NCI-H774 (cell line): ENCODE data around the gene ZNF124.
A peak's percentile ranks its signal among the peaks of the same experiment; 100 is the strongest.
"Not testable (repeated sequence)": the region's sequence is repeated elsewhere in the genome, so short reads cannot be mapped to it uniquely, and the experiment has no call there.

Experiments
- DNase-seq: peaks from one replicate; lab custom pipeline; 2025; lab: John Stamatoyannopoulos, UW

Gene ZNF124

GRCh38 chr1:247171875-247172563, at the start of gene ZNF124:
Gene ZNF124 (minus strand): TSS chr1:247172020. CDS start chr1:247171877, 143 bp downstream.
- DNase-seq = not testable (repeated sequence)

DNA sequence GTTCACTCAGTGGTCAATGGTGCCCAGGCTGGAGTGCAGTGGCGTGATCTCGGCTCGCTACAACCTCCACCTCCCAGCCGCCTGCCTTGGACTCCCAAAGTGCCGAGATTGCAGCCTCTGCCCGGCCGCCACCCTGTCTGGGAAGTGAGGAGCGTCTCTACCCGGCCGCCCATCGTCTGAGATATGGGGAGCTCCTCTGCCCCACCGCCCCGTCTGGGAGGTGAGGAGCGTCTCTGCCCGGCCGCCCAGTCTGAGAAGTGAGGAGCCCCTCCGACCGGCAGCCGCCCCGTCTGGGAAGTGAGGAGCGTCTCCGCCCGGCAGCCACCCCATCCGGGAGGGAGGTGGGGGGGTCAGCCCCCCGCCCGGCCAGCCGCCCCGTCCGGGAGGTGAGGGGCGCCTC, 48.5 kb upstream of the ZNF124 start:
- not testable (repeated sequence) for DNase-seq

GRCh38 chr1:247218121-247218651, 46.4 kb upstream of the ZNF124 start:
- DNase-seq = no peak

DNA sequence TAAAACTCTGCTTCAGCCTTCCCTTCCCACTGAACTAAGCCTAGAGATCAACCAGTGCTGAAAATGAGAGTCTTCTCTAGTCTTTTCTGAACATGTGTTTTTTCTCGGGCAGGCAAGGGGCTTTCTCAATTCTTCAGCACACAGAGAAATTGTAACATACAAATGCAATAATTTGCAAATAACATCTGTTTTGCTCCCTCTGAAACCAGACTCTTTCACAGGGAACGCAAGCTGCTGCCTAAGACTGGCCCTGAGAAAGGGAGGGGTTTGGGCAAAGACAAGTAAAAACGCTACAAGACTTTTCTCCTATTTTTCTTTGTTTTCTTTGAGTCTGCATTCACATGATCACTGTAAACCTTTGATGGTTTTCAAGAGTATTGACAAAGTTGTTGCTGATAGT, 44.4 kb upstream of the ZNF124 start:
- no peak for DNase-seq

GRCh38 chr1:247212627-247213617, 41.1 kb upstream of the ZNF124 start:
- no peak for DNase-seq

- no peak for DNase-seq
Observed at GRCh38 chr1:247212012-247212411, 40.2 kb upstream of the ZNF124 start.

GRCh38 chr1:247211339-247211738, 39.5 kb upstream of the ZNF124 start:
- DNase-seq = no peak

DNA sequence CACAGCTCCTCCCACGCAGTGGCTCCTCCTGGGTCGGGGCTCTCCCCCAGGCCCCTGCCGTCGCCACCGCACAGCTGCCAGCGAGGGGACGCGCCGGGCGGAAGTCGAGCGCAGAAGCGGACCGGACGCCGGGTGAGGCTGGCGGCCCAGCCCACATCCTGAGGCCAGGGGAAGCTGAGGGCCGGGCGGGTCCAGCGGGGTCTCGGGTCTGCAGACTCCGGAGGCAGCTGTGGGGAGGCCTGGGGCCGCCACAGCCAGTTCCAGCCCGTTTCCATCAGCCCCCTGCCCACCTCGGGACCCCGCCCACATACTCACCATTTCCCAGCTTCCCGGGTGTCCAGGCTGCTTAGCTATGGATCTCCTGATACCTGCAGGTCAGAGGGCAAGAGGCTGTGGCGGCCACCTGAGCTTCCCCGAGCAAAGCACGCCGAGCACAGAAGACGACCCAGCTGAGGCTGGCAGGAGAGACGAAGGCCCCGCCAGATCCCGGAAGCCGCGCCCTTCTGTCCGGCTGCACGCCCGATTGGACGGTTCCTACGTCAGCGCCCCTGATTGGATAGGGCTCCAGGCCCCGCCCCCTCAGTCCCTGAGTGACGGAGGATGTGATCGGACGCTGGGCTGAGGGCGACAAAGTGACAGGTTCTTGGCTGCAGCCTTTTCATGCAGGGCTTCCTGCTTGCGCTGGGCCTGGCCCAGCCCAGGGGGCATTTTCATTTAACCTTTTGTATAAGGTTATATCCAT, 38.7 kb upstream of the ZNF124 start:
- DNase-seq = peak; percentile 96

DNA sequence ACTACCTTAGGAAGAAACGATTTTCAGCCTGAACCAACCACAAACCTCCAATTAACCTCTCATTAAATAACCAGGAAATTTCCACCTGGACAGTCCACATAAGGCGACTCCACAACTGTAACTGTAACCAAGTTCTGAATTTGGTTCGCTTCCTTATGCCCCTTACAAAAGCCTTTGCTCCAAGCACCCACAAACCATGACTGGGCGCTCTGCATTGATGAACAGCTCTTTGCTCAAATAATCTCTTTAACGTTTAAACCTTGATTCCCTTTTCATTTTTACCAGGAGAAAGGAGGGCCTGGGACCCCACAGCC, 38.2 kb upstream of the ZNF124 start:
- no peak for DNase-seq

- DNase-seq = no peak
Observed at GRCh38 chr1:247209396-247209795, 37.6 kb upstream of the ZNF124 start.

GRCh38 chr1:247204177-247204647, 32.4 kb upstream of the ZNF124 start:
- no peak for DNase-seq

DNA sequence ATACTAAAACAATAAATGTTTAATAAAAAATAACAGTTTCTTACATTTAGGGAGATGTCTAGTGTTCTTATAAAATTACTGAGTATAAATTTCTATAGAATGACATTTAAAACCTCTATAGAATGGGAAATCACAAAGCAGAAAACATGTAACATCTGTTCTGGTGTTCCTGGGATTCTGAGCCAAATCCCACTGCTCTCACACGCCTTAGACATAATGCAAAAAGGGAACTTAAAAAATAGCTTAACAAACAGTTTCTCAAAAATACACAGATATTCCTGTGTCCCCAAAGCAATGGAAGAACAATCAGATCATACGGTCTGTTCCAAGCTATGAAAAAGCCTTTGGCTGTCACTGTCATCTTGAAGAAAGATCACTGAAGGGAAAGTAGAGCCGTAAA, 27.0 kb upstream of the ZNF124 start:
- no peak for DNase-seq

GRCh38 chr1:247193958-247194357, 22.1 kb upstream of the ZNF124 start:
- DNase-seq = no peak

DNA sequence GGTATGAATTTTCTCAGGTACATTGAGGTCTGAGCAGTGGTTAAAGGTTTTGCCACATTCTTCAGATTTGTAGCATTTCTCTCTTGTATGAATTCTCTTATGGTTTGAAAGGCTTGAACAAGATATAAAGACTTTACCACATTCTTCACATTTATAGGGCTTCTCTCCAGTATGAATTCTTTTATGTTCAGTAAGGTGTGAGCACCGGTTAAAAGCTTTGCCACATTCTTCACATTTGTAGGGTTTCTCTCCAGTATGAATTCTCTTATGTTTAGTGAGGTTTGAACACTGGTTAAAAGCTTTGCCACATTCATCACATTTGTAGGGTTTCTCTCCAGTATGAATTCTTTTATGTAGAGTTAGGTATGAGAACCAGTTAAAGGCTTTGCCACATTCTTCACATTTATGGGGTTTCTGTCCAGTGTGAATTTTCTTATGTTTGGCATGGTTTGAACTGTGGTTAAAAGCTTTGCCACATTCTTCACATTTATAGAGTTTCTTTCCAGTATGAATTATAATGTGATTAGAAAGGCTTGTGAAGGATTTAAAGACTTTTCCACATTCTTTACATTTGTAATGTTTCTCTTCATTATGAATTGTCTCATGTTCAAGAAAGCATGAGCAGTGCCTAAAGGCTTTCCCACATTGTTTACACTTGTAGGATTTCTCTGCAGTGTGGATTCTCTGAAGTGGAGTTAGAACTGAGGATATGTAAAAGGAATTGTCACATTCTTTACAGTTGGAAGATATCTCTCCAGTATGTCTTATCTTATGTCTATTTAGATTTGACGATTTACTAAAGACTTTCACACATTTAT, 18.4 kb upstream of the ZNF124 start:
- DNase-seq = no peak

DNA sequence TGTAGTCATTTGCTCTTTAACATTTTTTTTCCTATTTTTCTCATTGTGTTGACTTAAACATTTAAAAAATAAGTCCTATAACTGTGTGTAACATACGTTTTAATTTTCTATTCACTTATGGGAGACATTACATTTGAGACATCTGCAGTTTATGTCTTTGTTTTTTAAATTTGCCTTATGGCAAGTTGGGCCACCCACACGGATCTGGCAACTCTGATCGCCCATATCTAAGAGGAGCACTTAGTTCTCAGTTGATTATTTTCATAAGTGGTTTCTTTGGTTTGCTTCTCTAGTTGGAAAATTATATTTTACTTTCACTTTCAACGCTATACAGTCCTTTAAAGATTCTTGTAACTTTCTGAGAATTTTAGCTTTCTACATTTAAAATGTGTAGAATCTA, 13.8 kb upstream of the ZNF124 start:
- no peak for DNase-seq

DNA sequence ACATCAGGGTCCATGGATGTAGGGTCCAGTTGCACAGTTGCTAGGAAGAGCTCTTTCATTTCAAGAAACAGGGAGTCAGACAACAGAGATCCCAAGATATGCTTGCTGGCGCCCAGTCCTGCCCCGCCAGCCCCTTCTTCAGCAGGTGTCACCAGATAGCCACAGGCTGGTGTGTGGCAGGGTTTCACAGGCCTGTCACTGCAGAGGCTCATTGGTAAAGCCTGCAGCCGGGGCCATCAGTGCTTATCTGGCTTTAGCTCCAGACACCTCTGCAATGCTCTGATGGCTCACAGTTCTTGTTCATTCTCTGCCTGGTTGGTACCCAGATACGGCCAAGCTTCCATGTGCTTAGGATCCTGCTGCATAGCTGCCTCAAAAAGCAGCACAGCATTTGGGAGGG, 12.4 kb upstream of the ZNF124 start:
- DNase-seq = no peak

- DNase-seq = no peak
Observed at GRCh38 chr1:247182994-247183393, 11.2 kb upstream of the ZNF124 start.

DNA sequence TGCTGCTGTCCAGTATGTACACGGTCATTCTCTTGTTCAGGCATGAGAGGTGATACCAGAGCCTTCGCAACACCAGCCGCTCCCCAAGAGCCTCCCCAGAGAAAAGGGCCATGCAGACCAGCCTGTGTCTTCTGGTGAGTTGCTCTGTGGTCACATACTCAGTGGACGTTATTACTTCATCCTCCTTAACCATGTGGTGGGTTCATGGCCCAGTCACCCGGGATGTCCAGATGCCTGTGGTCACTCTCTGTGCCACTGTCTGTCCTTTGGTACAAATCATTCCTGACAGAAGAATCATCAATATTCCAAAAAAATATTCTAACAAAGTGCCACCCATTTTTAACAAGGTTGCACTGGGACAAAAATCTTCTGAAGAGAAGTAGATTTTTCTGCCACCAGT, 8.8 kb upstream of the ZNF124 start:
- DNase-seq = no peak

DNA sequence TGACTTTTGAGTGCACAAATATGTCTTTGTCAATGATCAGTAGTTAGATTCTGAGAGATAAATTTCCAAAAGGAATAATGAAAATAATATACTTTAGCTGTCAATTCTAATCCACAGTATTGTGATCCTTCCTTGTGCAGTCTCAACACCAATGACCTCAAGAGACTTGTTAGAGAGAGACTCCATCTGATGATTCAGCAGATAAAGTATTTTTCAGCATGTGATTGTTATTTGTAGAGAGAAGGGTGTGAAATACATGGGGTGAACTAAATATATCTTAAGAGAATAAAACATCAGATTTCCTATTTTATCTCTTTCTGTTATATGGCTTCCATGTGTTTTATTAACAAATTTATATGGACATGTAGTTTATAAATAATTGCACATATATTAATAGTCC, 5.9 kb upstream of the ZNF124 start:
- DNase-seq = no peak

DNA sequence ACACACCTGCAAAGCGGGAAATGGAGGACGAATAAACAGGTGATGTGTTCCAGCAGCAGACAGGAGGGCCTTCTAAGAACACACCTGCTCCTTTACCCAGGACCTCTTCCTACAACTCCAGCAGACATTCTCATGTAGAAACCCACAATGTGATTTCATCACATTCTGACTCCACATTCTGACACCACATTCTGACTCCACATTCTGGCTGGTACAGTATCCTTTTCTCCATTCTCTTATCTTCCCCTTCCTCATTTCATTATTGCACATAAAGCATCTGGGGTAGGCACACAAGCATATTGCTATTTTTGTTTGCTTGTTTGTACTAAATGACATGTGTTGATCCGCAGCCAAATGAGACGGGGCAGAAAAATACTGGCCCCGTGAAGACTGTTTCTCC, 3.6 kb upstream of the ZNF124 start:
- no peak for DNase-seq

GRCh38 chr1:247173431-247173830, 1.6 kb upstream of the ZNF124 start:
- DNase-seq = no peak
